ENCODE results near the gene ADGRF3. TPM values are rescaled to one million over a fixed set of nuclear protein-coding genes. Genes with fewer than 3 reads are reported as not detected.
A peak's percentile ranks its signal among the peaks of the same experiment; 100 is the strongest.

Gene ADGRF3
- total RNA-seq, 1 experiment from 2014 or later = not detected

GRCh38 chr2:26345545-26346453 is 790 bp downstream of the ADGRF3 start, which contains the start of gene SELENOI (continued):
- TF ChIP-seq, protein P1, sequence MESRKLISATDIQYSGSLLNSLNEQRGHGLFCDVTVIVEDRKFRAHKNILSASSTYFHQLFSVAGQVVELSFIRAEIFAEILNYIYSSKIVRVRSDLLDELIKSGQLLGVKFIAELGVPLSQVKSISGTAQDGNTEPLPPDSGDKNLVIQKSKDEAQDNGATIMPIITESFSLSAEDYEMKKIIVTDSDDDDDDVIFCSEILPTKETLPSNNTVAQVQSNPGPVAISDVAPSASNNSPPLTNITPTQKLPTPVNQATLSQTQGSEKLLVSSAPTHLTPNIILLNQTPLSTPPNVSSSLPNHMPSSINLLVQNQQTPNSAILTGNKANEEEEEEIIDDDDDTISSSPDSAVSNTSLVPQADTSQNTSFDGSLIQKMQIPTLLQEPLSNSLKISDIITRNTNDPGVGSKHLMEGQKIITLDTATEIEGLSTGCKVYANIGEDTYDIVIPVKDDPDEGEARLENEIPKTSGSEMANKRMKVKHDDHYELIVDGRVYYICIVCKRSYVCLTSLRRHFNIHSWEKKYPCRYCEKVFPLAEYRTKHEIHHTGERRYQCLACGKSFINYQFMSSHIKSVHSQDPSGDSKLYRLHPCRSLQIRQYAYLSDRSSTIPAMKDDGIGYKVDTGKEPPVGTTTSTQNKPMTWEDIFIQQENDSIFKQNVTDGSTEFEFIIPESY (IDR thresholded peaks at IDR 0.05; ENCODE audit: extremely low read depth, insufficient replicate concordance, low read length) = no peak
- TF ChIP-seq FOSL1 (IDR thresholded peaks at IDR 0.05; ENCODE audit: low read depth) (no peak), EGR1 (IDR thresholded peaks at IDR 0.05; ENCODE audit: low read depth) (no peak; the same call in 1 of the 2 replicates)

- Histone ChIP-seq H3K4me3 (replicated peaks in 1 of 2; ENCODE audit: low read depth in 1 of 2, low read length in 2 of 2) (peak overlapping the region; percentile 82 to 86), H3K27me3 (ENCODE audit: insufficient read depth, low read length) (no peaks in the 10 kb centered on the region), H3K79me2 (ENCODE audit: insufficient read depth, low read length) (peaks cover 60% of the 10 kb centered on the region), H2AFZ (ENCODE audit: low read depth, low read length, poor library complexity, severe bottlenecking) (no peak overlapping the region), H3K9me3 (ENCODE audit: control insufficient read depth in 1 of 2, insufficient read depth in 1 of 2, low read depth in 1 of 2, low read length in 2 of 2) (no peaks in the 10 kb centered on the region), H3K4me2 (ENCODE audit: low read length) (peak overlapping the region; percentile 83), H3K9ac (ENCODE audit: low read length) (peak overlapping the region; percentile 96), H4K20me1 (ENCODE audit: insufficient read depth) (peaks cover 5% of the 10 kb centered on the region; the same call in 1 of the 2 replicates), H3K27ac (ENCODE audit: low read depth, low read length) (peak overlapping the region; percentile 90), H3K9me2 (ENCODE audit: insufficient read depth) (no peaks in the 10 kb centered on the region), H3K4me1 (ENCODE audit: control insufficient read depth in 1 of 2, insufficient read depth in 2 of 2, low read length in 2 of 2) (peaks cover 10 to 41% of the 10 kb centered on the region in 2 experiments), H3K36me3 (ENCODE audit: control insufficient read depth in 1 of 2, insufficient read depth in 2 of 2, low read length in 2 of 2) (no peaks in the 10 kb centered on the region)
- ATAC-seq (no peak; the same call in 1 of the 2 replicates), DNase-seq (ENCODE audit: low read depth, low spot score) (no peak)
- RAD21 ChIA-PET (ENCODE audit: low non-redundant PET in 1 of 2, low total read pairs in 2 of 2, uncharacterized antibody in 2 of 2, unreplicated experiment in 2 of 2) = no interaction called here
- CTCF ChIA-PET = interaction anchor here (1.0 kb wide), 1 partner anchor 15 kb away, joined by 9 read pairs; no protein-coding TSS in a partner anchor
- TSS peak; percentile 95 for BruUV-seq (replicated peaks)
- intact Hi-C loops (cut with micrococcal nuclease) = no loop called here
- POLR2A ChIA-PET = interaction anchor here (0.8 to 3.0 kb wide), 9 partner anchors 8 to 105 kb away, joined by 3 to 30 read pairs (median 3); no protein-coding TSS in a partner anchor
- TF ChIP-seq POLR2A (IDR thresholded peaks at IDR 0.05; ENCODE audit: borderline replicate concordance, extremely low read depth, insufficient read depth, insufficient read length) (no peak), REST (IDR thresholded peaks at IDR 0.05; ENCODE audit: low read depth) (no peak), ELF1 (IDR thresholded peaks at IDR 0.05; ENCODE audit: borderline replicate concordance, low read depth) (no peak), EZH2 (IDR thresholded peaks at IDR 0.05) (no peak), SRF (IDR thresholded peaks at IDR 0.05; ENCODE audit: low read depth) (no peak), POLR2AphosphoS5 (IDR thresholded peaks at IDR 0.05; ENCODE audit: low read depth, low read length) (no peak), CEBPB (IDR thresholded peaks at IDR 0.05; ENCODE audit: low read depth) (no peak), EGR1 (IDR thresholded peaks at IDR 0.05; ENCODE audit: low read depth) (no peak), CTCF (IDR thresholded peaks at IDR 0.05 in 2 of 3, conservative IDR thresholded peaks at IDR 0.05 in 1 of 3; ENCODE audit: borderline replicate concordance in 1 of 3, insufficient read depth in 1 of 3, low read depth in 2 of 3, low read length in 2 of 3) (no peak)
- TF ChIP-seq, protein P1 (IDR thresholded peaks at IDR 0.05; ENCODE audit: extremely low read depth, insufficient replicate concordance, low read length) = no peak
- TF ChIP-seq, protein P2, sequence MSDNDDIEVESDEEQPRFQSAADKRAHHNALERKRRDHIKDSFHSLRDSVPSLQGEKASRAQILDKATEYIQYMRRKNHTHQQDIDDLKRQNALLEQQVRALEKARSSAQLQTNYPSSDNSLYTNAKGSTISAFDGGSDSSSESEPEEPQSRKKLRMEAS (IDR thresholded peaks at IDR 0.05) = no peak
Observed at GRCh38 chr2:26345283-26345544, 1.4 kb downstream of the ADGRF3 start.
